ENCODE data around the gene PTPRE.

DNA sequence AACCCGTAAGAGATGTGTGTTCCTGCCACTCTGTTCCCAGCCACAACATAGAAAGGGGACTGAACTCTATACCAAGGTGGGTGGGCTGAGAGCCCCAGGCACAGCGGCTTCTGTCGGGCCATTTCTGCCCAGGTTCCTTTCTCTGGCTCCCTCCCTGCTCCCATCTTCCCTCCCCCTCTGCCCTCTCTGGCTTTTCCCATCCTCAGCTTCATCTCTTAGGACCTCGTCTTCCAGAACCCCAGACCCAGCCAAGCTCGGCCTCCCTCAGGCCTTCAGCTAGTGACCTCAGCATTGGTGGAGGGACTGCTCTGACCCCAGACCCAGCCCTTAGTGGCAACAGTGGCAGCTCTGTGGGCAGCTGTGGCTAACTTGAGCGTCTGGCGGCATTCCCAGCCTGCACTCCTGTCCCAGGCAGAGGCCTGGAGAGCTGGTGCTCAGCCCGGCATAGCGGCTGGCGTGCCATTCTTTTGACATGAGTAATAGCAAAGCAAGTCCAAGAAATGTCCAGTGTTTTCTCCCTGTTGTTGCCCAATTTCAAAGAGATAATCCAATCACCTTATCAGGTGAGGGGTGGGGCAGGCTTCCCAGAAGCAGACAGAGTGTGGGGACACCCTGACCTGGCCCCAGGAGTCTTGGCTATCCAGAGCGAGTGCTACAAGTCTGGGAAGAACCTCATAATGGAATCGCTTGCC is 15.9 kb downstream of the PTPRE start:
- no peak for TF ChIP-seq POLR2A (IDR thresholded peaks at IDR 0.05; ENCODE audit: low read length)
- TF ChIP-seq GATA1 (IDR thresholded peaks at IDR 0.05; ENCODE audit: low read depth, low read length): no peak

All from erythroblast (primary cell).